SK-N-SH (cell line): Measurements from ENCODE around the gene GNG12. TPM values are rescaled to one million over a fixed set of nuclear protein-coding genes. Genes with fewer than 3 reads are reported as not detected.

ENCODE experiments used
- CTCF ChIA-PET: fragments of 300-600, 350-600 bp; formaldehyde crosslinking; extraction: SDS; loops from one replicate; lab custom pipeline; 2021; lab: Yijun Ruan, JAX
- POLR2A ChIA-PET: fragments of 350-600 bp; sonication (Branson Sonifier 250); formaldehyde crosslinking; extraction: SDS; loops from one replicate; lab custom pipeline; 2020; ENCODE audit warnings: antibody characterized with exemption, inconsistent platforms; lab: Yijun Ruan, JAX
- DNase-seq: peaks from one replicate; pipeline ENCODE4 v3.0.0; 2012
- H2AFZ ChIP-seq: fragments of 200-600 bp; sonication (generic); 2 replicates; pipeline ENCODE4 v1.8.1; 2016; ENCODE audit warnings: antibody characterized with exemption, mild to moderate bottlenecking, low read depth
- H3F3A ChIP-seq: fragments of 200-600 bp; sonication (generic); replicated peaks from 2 replicates; pipeline ENCODE3; 2016; ENCODE audit warnings: antibody characterized with exemption, mild to moderate bottlenecking; ENCODE audit not compliant: insufficient read depth
- H3K27ac ChIP-seq, 2 experiments: fragments of 200-500 bp in 1 of 2; fragments of 200-600 bp in 1 of 2; sonication (Bioruptor generic) in 1 of 2; sonication (generic), shearing (Covaris generic) in 1 of 2; 2 replicates each; pipeline versions ENCODE4 v1.5.1 to v1.6.1; 2014 to 2016; ENCODE audit warnings: low read depth in 2 of 2, inconsistent platforms in 1 of 2, low read length in 1 of 2, mild to moderate bottlenecking in 1 of 2, mixed read lengths in 1 of 2
- H3K27me3 ChIP-seq: fragments of 200-600 bp; sonication (generic), shearing (Covaris generic); 2 replicates; pipeline ENCODE4 v1.6.1; 2016; ENCODE audit warnings: mixed run types; ENCODE audit not compliant: insufficient read depth
- H3K36me3 ChIP-seq, 2 experiments: fragments of 200-500 bp in 1 of 2; fragments of 200-600 bp in 1 of 2; sonication (Bioruptor generic) in 1 of 2; sonication (generic) in 1 of 2; replicated peaks in 1 of 2; 2 replicates each; pipeline versions ENCODE3 to v1.5.1; 2014 to 2016; ENCODE audit warnings: low read length in 1 of 2, mild to moderate bottlenecking in 1 of 2; ENCODE audit not compliant: insufficient read depth in 2 of 2, control insufficient read depth in 1 of 2
- H3K4me1 ChIP-seq, 2 experiments: fragments of 200-500 bp in 1 of 2; fragments of 200-600 bp in 1 of 2; sonication (Bioruptor generic) in 1 of 2; sonication (generic), shearing (Covaris generic) in 1 of 2; 2 replicates each; pipeline versions ENCODE4 v1.5.1 to v1.6.1; 2014 to 2016; ENCODE audit warnings: low read depth in 1 of 2, low read length in 1 of 2, mixed run types in 1 of 2; ENCODE audit not compliant: insufficient read depth in 2 of 2, control insufficient read depth in 1 of 2
- H3K4me2 ChIP-seq: fragments of 200-600 bp; sonication (generic), shearing (Covaris generic); 2 replicates; pipeline ENCODE4 v1.6.1; 2017; ENCODE audit warnings: mixed run types
- H3K4me3 ChIP-seq, 2 experiments: fragments of 200-500 bp in 1 of 2; fragments of 200-600 bp in 1 of 2; sonication (Bioruptor generic) in 1 of 2; sonication (generic), shearing (Covaris generic) in 1 of 2; 2 replicates each; pipeline versions ENCODE4 v1.5.1 to v1.8.1; 2014 to 2016; ENCODE audit warnings: low read depth in 2 of 2, inconsistent platforms in 1 of 2, low read length in 1 of 2, mild to moderate bottlenecking in 1 of 2, mixed read lengths in 1 of 2, moderate library complexity in 1 of 2
- H3K79me2 ChIP-seq: fragments of 200-600 bp; sonication (generic); 2 replicates; pipeline ENCODE4 v1.8.1; 2017; ENCODE audit warnings: mild to moderate bottlenecking; ENCODE audit not compliant: insufficient read depth
- H3K9ac ChIP-seq: fragments of 200-600 bp; sonication (generic); 2 replicates; pipeline ENCODE4 v1.6.1; 2017; ENCODE audit warnings: mixed run types
- H3K9me2 ChIP-seq: fragments of 200-600 bp; sonication (generic); 2 replicates; pipeline ENCODE4 v1.6.1; 2017; ENCODE audit warnings: mixed run types
- H3K9me3 ChIP-seq: fragments of 200-600 bp; sonication (generic); 2 replicates; pipeline ENCODE4 v1.6.1; 2017; ENCODE audit warnings: mixed run types, mild to moderate bottlenecking, moderate library complexity
- H4K20me1 ChIP-seq: fragments of 200-600 bp; sonication (generic); 2 replicates; pipeline ENCODE4 v1.6.1; 2017; ENCODE audit warnings: mild to moderate bottlenecking, mixed run types; ENCODE audit not compliant: insufficient read depth
- CHD2 ChIP-seq: fragments of 150-350 bp; IDR thresholded peaks from 2 replicates; pipeline ENCODE4 v1.6.1; 2018; ENCODE audit warnings: low read length; ENCODE audit not compliant: partially characterized antibody
- EZH2phosphoT487 ChIP-seq: fragments of 200-600 bp; sonication (generic); IDR thresholded peaks from 2 replicates; pipeline ENCODE4 v1.6.1; 2017; ENCODE audit warnings: low read depth, mixed run types, mild to moderate bottlenecking, antibody characterized with exemption, moderate library complexity, borderline replicate concordance
- FOSL2 ChIP-seq: IDR thresholded peaks from 2 replicates; pipeline ENCODE4 v1.4.0; 2012; ENCODE audit warnings: low read depth, mild to moderate bottlenecking, moderate library complexity, borderline replicate concordance
- GABPA ChIP-seq: IDR thresholded peaks from 2 replicates; pipeline ENCODE4 v1.4.0; 2012; ENCODE audit warnings: low read depth, mild to moderate bottlenecking
- GATA2 ChIP-seq: sonication (generic); formaldehyde crosslinking; IDR thresholded peaks from 2 replicates; pipeline ENCODE4 v1.5.0; 2020; ENCODE audit warnings: mild to moderate bottlenecking, missing genetic modification reagents
- MEF2A ChIP-seq: IDR thresholded peaks from 2 replicates; pipeline ENCODE4 v1.4.0; 2012; ENCODE audit warnings: low read depth, borderline replicate concordance
- NRF1 ChIP-seq: IDR thresholded peaks from 2 replicates; pipeline ENCODE4 v1.6.1; 2012; ENCODE audit warnings: low read depth, mild to moderate bottlenecking, low read length
- POLR2AphosphoS5 ChIP-seq: IDR thresholded peaks from 2 replicates; pipeline ENCODE4 v1.6.1; 2012; ENCODE audit warnings: low read depth, low read length
- RAD21 ChIP-seq: IDR thresholded peaks from 2 replicates; pipeline ENCODE4 v1.6.1; 2012; ENCODE audit warnings: mild to moderate bottlenecking, low read length
- RFX5 ChIP-seq: IDR thresholded peaks from 2 replicates; pipeline ENCODE4 v1.6.1; 2012; ENCODE audit warnings: mild to moderate bottlenecking, improper control_type of control experiment, low read length
- SIN3A ChIP-seq: IDR thresholded peaks from 2 replicates; pipeline ENCODE4 v1.6.1; 2012; ENCODE audit warnings: low read depth, mild to moderate bottlenecking, low read length, moderate library complexity, borderline replicate concordance
- TAF1 ChIP-seq: IDR thresholded peaks from 2 replicates; pipeline ENCODE4 v1.6.1; 2012; ENCODE audit warnings: low read depth, mild to moderate bottlenecking, low read length, moderate library complexity, borderline replicate concordance
- YY1 ChIP-seq: IDR thresholded peaks from 2 replicates; pipeline ENCODE4 v1.4.0; 2012; ENCODE audit warnings: low read depth, mild to moderate bottlenecking
- WGBS: methylation state at CpG from one replicate; pipeline ENCODE4 v1.1.6; 2017; ENCODE audit warnings: low lambda C conversion rate; 5-methylcytosine and 5-hydroxymethylcytosine counted together
- polyA plus RNA-seq, 3 experiments: library from polyadenylated mRNA; depleted of rRNA; stranded (reverse); fragments of >200 nt; gene quantifications; 2 replicates each; pipeline ENCODE4 v1.2.3, GENCODE V29; 2012
- TF ChIP-seq, protein P1 (sequence below): IDR thresholded peaks from 2 replicates; pipeline ENCODE4 v1.6.1; 2012; ENCODE audit warnings: mild to moderate bottlenecking, low read depth, low read length, moderate library complexity
- TF ChIP-seq, protein P2 (sequence below): IDR thresholded peaks from 2 replicates; pipeline ENCODE4 v1.4.0; 2012; ENCODE audit warnings: low read depth
- TF ChIP-seq, protein P3 (sequence below): fragments of 150-350 bp; IDR thresholded peaks from 2 replicates; pipeline ENCODE4 v1.6.1; 2017; ENCODE audit warnings: antibody characterized with exemption, low read length, low read depth, borderline replicate concordance
- TF ChIP-seq, protein P4 (sequence below): fragments of 200-600 bp; sonication (generic); IDR thresholded peaks from 2 replicates; pipeline ENCODE4 v1.6.1; 2017; ENCODE audit warnings: antibody characterized with exemption, mild to moderate bottlenecking, moderate library complexity

GNG12 gene
- polyA plus RNA-seq, 1 of the 3 experiments (the other 2 are of a cell fraction), result 41.2 TPM

DNA sequence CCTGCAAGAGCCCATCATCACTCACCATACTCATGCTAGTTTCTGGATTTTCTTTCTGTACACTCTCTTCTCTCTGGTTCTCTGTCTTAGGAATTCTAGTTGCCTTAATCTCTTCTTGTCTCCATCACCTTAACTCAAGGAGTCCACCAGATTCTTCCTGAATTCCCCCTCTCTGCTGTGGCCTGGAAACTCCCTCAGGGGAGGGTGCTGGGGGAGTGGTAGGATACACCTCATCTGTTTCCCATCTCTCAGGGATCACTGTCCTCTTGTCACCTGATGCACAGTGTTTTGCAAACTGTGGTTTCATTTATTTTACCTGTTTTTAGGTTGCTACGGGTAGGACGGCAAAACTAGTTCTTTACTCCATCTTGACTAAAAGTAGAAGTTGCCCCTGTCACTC, 6.6 kb upstream of the GNG12 start (continued):
- TF ChIP-seq, protein P1, sequence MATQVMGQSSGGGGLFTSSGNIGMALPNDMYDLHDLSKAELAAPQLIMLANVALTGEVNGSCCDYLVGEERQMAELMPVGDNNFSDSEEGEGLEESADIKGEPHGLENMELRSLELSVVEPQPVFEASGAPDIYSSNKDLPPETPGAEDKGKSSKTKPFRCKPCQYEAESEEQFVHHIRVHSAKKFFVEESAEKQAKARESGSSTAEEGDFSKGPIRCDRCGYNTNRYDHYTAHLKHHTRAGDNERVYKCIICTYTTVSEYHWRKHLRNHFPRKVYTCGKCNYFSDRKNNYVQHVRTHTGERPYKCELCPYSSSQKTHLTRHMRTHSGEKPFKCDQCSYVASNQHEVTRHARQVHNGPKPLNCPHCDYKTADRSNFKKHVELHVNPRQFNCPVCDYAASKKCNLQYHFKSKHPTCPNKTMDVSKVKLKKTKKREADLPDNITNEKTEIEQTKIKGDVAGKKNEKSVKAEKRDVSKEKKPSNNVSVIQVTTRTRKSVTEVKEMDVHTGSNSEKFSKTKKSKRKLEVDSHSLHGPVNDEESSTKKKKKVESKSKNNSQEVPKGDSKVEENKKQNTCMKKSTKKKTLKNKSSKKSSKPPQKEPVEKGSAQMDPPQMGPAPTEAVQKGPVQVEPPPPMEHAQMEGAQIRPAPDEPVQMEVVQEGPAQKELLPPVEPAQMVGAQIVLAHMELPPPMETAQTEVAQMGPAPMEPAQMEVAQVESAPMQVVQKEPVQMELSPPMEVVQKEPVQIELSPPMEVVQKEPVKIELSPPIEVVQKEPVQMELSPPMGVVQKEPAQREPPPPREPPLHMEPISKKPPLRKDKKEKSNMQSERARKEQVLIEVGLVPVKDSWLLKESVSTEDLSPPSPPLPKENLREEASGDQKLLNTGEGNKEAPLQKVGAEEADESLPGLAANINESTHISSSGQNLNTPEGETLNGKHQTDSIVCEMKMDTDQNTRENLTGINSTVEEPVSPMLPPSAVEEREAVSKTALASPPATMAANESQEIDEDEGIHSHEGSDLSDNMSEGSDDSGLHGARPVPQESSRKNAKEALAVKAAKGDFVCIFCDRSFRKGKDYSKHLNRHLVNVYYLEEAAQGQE, result no peak
- TF ChIP-seq, protein P2, sequence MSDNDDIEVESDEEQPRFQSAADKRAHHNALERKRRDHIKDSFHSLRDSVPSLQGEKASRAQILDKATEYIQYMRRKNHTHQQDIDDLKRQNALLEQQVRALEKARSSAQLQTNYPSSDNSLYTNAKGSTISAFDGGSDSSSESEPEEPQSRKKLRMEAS, result no peak

DNA sequence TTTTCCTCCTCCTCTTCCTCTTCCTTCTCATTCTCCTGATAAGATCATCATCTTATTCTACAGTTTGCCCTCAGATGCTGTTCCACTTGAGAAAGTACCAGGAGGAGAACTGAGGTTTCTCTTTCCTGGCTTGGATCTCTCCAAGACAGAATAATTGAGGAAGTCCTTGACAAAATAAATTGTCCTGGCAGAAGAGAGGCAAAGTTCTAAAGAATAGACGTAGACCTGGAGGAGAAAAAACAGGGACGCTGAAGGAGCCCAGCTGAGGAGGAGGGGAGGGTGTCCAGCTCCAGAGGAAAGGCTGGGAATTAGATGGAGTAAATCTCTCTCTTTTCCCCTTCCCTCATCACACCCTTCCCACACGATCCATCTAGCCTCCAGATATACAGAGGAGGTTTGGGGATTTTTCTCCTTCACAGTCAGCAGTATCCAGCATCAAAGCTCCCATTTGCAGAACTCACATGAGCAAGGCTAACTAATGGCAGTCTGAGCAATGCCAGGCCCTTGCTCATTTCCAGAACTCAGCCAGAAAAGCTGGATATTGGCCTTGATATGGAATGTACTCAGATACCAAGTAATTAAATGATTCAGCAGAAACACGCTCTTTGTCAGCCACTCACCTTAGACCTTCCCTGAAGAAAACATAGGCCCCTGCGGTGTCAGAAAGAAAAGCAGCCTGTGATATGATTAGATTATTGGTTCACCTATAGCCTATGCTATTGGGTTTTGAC, 5.1 kb upstream of the GNG12 start:
- Histone ChIP-seq H3K4me1 (peaks cover 7 to 45% of the 10 kb centered on the region in 2 experiments), H3K36me3 (no peaks in the 10 kb centered on the region), H3K9me2 (no peaks in the 10 kb centered on the region), H3K9me3 (no peaks in the 10 kb centered on the region), H3K27ac (peak overlapping the region; percentile 39 to 72; a peak in 3 of 4 replicates), H3K79me2 (peaks cover 7% of the 10 kb centered on the region), H3K27me3 (no peaks in the 10 kb centered on the region), H4K20me1 (no peaks in the 10 kb centered on the region), H3K4me2 (peak overlapping the region; percentile 17; the same call in 1 of the 2 replicates), H2AFZ (no peak overlapping the region), H3F3A (peaks cover 27% of the 10 kb centered on the region), H3K9ac (no peak overlapping the region), H3K4me3 (no peak overlapping the region)
- ChIA-PET POLR2A (no interaction called here), CTCF (interaction anchor here (1.1 to 6.0 kb wide), 7 partner anchors 12 to 306 kb away, joined by 3 to 36 read pairs (median 4); no protein-coding TSS in a partner anchor)
- WGBS, result 55% methylated on average over 5 of the region's 5 CpGs
- DNase-seq, result peak; percentile 33
- no peak for TF ChIP-seq MEF2A
- TF ChIP-seq, protein P3, sequence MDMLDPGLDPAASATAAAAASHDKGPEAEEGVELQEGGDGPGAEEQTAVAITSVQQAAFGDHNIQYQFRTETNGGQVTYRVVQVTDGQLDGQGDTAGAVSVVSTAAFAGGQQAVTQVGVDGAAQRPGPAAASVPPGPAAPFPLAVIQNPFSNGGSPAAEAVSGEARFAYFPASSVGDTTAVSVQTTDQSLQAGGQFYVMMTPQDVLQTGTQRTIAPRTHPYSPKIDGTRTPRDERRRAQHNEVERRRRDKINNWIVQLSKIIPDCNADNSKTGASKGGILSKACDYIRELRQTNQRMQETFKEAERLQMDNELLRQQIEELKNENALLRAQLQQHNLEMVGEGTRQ, result no peak
- no peak for TF ChIP-seq NRF1
- TF ChIP-seq TAF1, result no peak
- TF ChIP-seq SIN3A, result no peak
- TF ChIP-seq RFX5, result 0 out of 2 replicates have a peak, but pooled peaks have one; percentile 42
- TF ChIP-seq, protein P1, result no peak
- no peak for TF ChIP-seq EZH2phosphoT487
- TF ChIP-seq GATA2, result no peak; the same call in none of the 2 replicates
- no peak for TF ChIP-seq FOSL2
- TF ChIP-seq, protein P4, sequence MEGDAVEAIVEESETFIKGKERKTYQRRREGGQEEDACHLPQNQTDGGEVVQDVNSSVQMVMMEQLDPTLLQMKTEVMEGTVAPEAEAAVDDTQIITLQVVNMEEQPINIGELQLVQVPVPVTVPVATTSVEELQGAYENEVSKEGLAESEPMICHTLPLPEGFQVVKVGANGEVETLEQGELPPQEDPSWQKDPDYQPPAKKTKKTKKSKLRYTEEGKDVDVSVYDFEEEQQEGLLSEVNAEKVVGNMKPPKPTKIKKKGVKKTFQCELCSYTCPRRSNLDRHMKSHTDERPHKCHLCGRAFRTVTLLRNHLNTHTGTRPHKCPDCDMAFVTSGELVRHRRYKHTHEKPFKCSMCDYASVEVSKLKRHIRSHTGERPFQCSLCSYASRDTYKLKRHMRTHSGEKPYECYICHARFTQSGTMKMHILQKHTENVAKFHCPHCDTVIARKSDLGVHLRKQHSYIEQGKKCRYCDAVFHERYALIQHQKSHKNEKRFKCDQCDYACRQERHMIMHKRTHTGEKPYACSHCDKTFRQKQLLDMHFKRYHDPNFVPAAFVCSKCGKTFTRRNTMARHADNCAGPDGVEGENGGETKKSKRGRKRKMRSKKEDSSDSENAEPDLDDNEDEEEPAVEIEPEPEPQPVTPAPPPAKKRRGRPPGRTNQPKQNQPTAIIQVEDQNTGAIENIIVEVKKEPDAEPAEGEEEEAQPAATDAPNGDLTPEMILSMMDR, result no peak
- TF ChIP-seq RAD21, result no peak
- no peak for TF ChIP-seq CHD2
- TF ChIP-seq YY1, result peak; percentile 40; the same call in 1 of the 2 replicates
- no peak for TF ChIP-seq GABPA
- no peak for TF ChIP-seq POLR2AphosphoS5
